K562 (cell line): Measurements from ENCODE around the gene UCK1. TPM values are rescaled to one million over a fixed set of nuclear protein-coding genes. Genes with fewer than 3 reads are reported as not detected.

Experiments
- ATAC-seq: fragments of 200-7000 bp; cut with Tn5 transposase; 3 replicates; pipeline ENCODE4 v1.9.1; 2020; ENCODE audit warnings: moderate library complexity
- BruUV-seq: library from RNA; stranded (reverse); fragments of 400-500 nt; replicated peaks from 2 replicates; lab custom pipeline; 2021; lab: Mats Ljungman, UMichigan
- CTCF ChIA-PET: fragments of 300-600 bp; formaldehyde crosslinking; extraction: SDS; loops from one replicate; lab custom pipeline; 2021; ENCODE audit warnings: low intra/inter-chr PET ratio; lab: Yijun Ruan, JAX
- POLR2A ChIA-PET: fragments of 300-600, 350-650 bp; sonication (Branson Sonifier 250); formaldehyde crosslinking; extraction: SDS; loops from one replicate; lab custom pipeline; 2021; ENCODE audit warnings: antibody characterized with exemption, inconsistent platforms; lab: Yijun Ruan, JAX
- DNase-seq, 4 experiments: peaks; one replicate each; pipeline versions ENCODE4 v3.0.0 to v3.0.0-alpha.2; 2011 to 2018; ENCODE audit warnings: low spot score in 3 of 4, mixed read lengths in 3 of 4; ENCODE audit errors: extremely low read depth in 1 of 4
- FAIRE-seq: peaks from 2 replicates; lab custom pipeline; 2011; peaks lifted over from hg19 to GRCh38; lab: Jason Lieb, UNC
- H2AFZ ChIP-seq: 2 replicates; pipeline ENCODE4 v1.6.0; 2011; ENCODE audit warnings: low read depth, low read length, control low read depth, inconsistent platforms
- H3K27ac ChIP-seq: fragments of 200-600 bp; 3 replicates; pipeline ENCODE4 v1.8.0; 2011; ENCODE audit warnings: low read depth, mild to moderate bottlenecking, control low read depth, inconsistent platforms, low read length, moderate library complexity, mixed read lengths; ENCODE audit errors: extremely low read depth
- H3K27me3 ChIP-seq, 2 experiments: fragments of 300-600 bp in 1 of 2; 2 replicates in 1 of 2; 3 replicates in 1 of 2; pipeline versions ENCODE4 v1.6.0 to v1.8.0; 2011; ENCODE audit warnings: inconsistent platforms in 2 of 2, low read length in 2 of 2, mild to moderate bottlenecking in 1 of 2, mixed read lengths in 1 of 2, moderate library complexity in 1 of 2; ENCODE audit not compliant: control insufficient read depth in 2 of 2, insufficient read depth in 2 of 2
- H3K36me3 ChIP-seq: fragments of 300-600 bp; 3 replicates; pipeline ENCODE4 v1.8.0; 2011; ENCODE audit warnings: mild to moderate bottlenecking, low read length, inconsistent platforms; ENCODE audit not compliant: control insufficient read depth, insufficient read depth
- H3K4me1 ChIP-seq, 2 experiments: fragments of 200-600 bp in 1 of 2; replicated peaks in 1 of 2; 2 replicates in 1 of 2; 3 replicates in 1 of 2; pipeline versions ENCODE4 v1.5.1 to v1.8.0; 2011; ENCODE audit warnings: inconsistent platforms in 2 of 2, low read length in 2 of 2, mild to moderate bottlenecking in 1 of 2, mixed read lengths in 1 of 2, moderate library complexity in 1 of 2; ENCODE audit not compliant: control insufficient read depth in 2 of 2, insufficient read depth in 2 of 2
- H3K4me2 ChIP-seq: 2 replicates; pipeline ENCODE4 v1.6.1; 2011; ENCODE audit warnings: low read length, control low read depth, inconsistent platforms, mixed read lengths; ENCODE audit not compliant: insufficient read depth
- H3K4me3 ChIP-seq: fragments of 200-600 bp; sonication (generic), shearing (Covaris generic); 2 replicates; pipeline ENCODE4 v1.5.1; 2016; ENCODE audit warnings: control low read depth, inconsistent platforms
- H3K79me2 ChIP-seq: fragments of 200-600 bp; 3 replicates; pipeline ENCODE4 v1.8.0; 2011; ENCODE audit warnings: low read length, inconsistent platforms; ENCODE audit not compliant: control insufficient read depth, insufficient read depth
- H3K9ac ChIP-seq, 2 experiments: 2 replicates each; pipeline versions ENCODE4 v1.6.0 to v1.6.1; 2011; ENCODE audit warnings: low read depth in 2 of 2, low read length in 2 of 2, control low read depth in 1 of 2, inconsistent platforms in 1 of 2, mild to moderate bottlenecking in 1 of 2, mixed read lengths in 1 of 2; ENCODE audit not compliant: insufficient read depth in 1 of 2
- H3K9me1 ChIP-seq: one replicate; pipeline ENCODE4 v1.6.0; 2011; ENCODE audit warnings: inconsistent platforms, mild to moderate bottlenecking, low read length, moderate library complexity; ENCODE audit not compliant: control insufficient read depth, insufficient read depth
- H3K9me3 ChIP-seq: replicated peaks from 2 replicates; pipeline ENCODE4 v1.5.1; 2011; ENCODE audit warnings: low read depth, low read length, inconsistent platforms; ENCODE audit not compliant: control insufficient read depth, insufficient read depth
- H4K20me1 ChIP-seq: replicated peaks from 2 replicates; pipeline ENCODE4 v1.6.1; 2011; ENCODE audit warnings: low read length, inconsistent platforms, mixed read lengths; ENCODE audit not compliant: control insufficient read depth, insufficient read depth
- RBM22 ChIP-seq: fragments of 200-400 bp; formaldehyde crosslinking; IDR thresholded peaks from 2 replicates; pipeline ENCODE4 v1.6.1; 2018; ENCODE audit warnings: low read length, low read depth; ENCODE audit not compliant: poor library complexity, severe bottlenecking
- ZNF134 ChIP-seq: fragments of 250-450 bp; sonication (Bioruptor Pico); conservative IDR thresholded peaks from 2 replicates; pipeline ENCODE4 v1.4.0; 2020
- WGBS: fragments of 100-300 bp; shearing (Covaris generic); methylation state at CpG from one replicate; pipeline ENCODE4 v1.1.6; 2016; ENCODE audit warnings: low coverage, mixed read lengths; ENCODE audit not compliant: insufficient coverage; ENCODE audit errors: missing lambda C conversion rate; 5-methylcytosine and 5-hydroxymethylcytosine counted together
- in situ Hi-C: fragments of 300-500 bp; cut with MboI; formaldehyde crosslinking; loops from 4 replicates; pipeline ENCODE4 v1.15.0; 2018; ENCODE audit warnings: inconsistent platforms, mixed read lengths
- intact Hi-C: fragments of 100-400 bp; cut with micrococcal nuclease; formaldehyde crosslinking; loops from 2 replicates; pipeline ENCODE4 v1.14.2; 2022
- polyA plus RNA-seq, 8 experiments: library from polyadenylated mRNA; depleted of rRNA in 4 of 8; stranded (reverse) in 5 of 8; unstranded in 3 of 8; fragments of >200 nt; fragmentation: Nextera tagmentation in 2 of 8; fragmentation: Illumina TruSeq in 1 of 8; extraction: Ambion mirVana in 2 of 8; extraction: Trizol in 1 of 8; gene quantifications; 2 replicates each; pipeline versions ENCODE4 v1.2.1 to v1.2.3, GENCODE V29; 2011 to 2014; ENCODE audit warnings: inconsistent platforms in 1 of 8, missing spikeins in 1 of 8
- total RNA-seq, 7 experiments: library from RNA; depleted of rRNA in 6 of 7; stranded (reverse); fragments of >200 nt in 6 of 7; fragmentation: Illumina TruSeq in 2 of 7; extraction: Trizol in 2 of 7; gene quantifications; 2 replicates each; pipeline versions ENCODE4 v1.2.1 to v1.2.3, GENCODE V29; 2011 to 2021; ENCODE audit warnings: low replicate concordance in 1 of 7

The UCK1 gene
- total and polyA plus RNA-seq, 9 of the 15 experiments (the other 6 are each of a cell fraction or from before 2014, with no cell fraction given): 0.27 to 27.5 (median 16.1) TPM

- Histone ChIP-seq H3K27ac (no peak overlapping the region), H3K9ac (no peak overlapping the region), H3K4me2 (no peak overlapping the region), H4K20me1 (no peaks in the 10 kb centered on the region), H3K9me3 (no peaks in the 10 kb centered on the region), H3K36me3 (peaks cover 25% of the 10 kb centered on the region; the same call in 2 of the 3 replicates), H3K79me2 (no peaks in the 10 kb centered on the region), H3K4me1 (peaks cover 0 to 17% of the 10 kb centered on the region in 2 experiments; a peak in 1 of 5 replicates), H3K4me3 (no peak overlapping the region), H2AFZ (no peak overlapping the region), H3K9me1 (no peaks in the 10 kb centered on the region), H3K27me3 (no peaks in the 10 kb centered on the region)
- WGBS: 75% methylated on average over 16 of the region's 25 CpGs
- FAIRE-seq (no peak), ATAC-seq (no peak), DNase-seq (no peak)
- intact Hi-C loops: no loop called here
- TSS peak; percentile 33 for BruUV-seq
- TF ChIP-seq ZNF134 (CRISPR knock-in tag) (no peak), RBM22 (peak; percentile 49)
- ChIA-PET CTCF (no interaction called here), POLR2A (interaction anchor here (0.6 to 1.4 kb wide), 3 partner anchors 23 to 168 kb away, joined by 3 read pairs; no protein-coding TSS in a partner anchor)
- in situ Hi-C loops: no loop called here
Observed at GRCh38 chr9:131577005-131578000, 46.2 kb upstream of the UCK1 start.
